ENCODE results near the gene ZNF593OS. TPM values are rescaled to one million over a fixed set of nuclear protein-coding genes. Genes with fewer than 3 reads are reported as not detected.

The ZNF593OS gene
- total and polyA plus RNA-seq, 2 donors (not counting 3 experiments of a cell fraction or from before 2014, with no cell fraction given): not detected

DNA sequence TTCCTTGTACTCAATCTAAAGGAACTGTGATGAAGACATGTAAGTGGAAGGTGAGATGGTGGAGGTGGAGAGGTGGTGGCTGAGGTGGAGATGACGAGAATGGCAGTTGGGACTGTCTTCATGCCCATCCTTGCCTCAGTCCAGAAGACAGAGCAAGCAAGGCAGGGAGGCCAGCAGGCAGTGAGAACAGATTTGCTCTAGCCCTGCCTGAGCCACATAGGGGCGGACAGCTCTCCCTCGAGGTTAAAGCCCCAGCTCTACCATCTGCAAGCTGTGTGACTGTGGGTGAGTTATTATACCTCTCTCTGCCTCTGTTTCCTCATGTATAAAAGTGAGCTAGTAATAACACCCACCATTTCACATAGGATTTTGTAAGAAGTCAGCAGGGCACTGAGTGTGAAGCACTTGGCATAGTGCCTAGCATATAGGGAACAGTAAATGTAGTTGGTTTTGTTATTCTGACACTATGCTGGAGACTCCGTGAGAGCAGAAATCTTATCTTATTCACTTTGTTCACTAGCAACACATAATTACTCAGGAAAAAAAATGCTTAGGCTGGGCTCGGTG is 17.6 kb downstream of the ZNF593OS start:
- POLR2A ChIA-PET: no interaction called here
- TF ChIP-seq POLR2AphosphoS5 (IDR thresholded peaks at IDR 0.05; ENCODE audit: insufficient read depth, low read depth, low read length): no peak
- TF ChIP-seq FOS (IDR thresholded peaks at IDR 0.05; ENCODE audit: borderline replicate concordance, insufficient read depth, low read length): no peak
- TF ChIP-seq JUN (IDR thresholded peaks at IDR 0.05; ENCODE audit: borderline replicate concordance, insufficient read depth, insufficient read length, low read depth): no peak
- TF ChIP-seq CTCF (IDR thresholded peaks at IDR 0.05; ENCODE audit: extremely low read depth in 1 of 2, insufficient read depth in 1 of 2, low read depth in 1 of 2, low read length in 2 of 2): no peak
- TF ChIP-seq, protein P1, sequence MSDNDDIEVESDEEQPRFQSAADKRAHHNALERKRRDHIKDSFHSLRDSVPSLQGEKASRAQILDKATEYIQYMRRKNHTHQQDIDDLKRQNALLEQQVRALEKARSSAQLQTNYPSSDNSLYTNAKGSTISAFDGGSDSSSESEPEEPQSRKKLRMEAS (IDR thresholded peaks at IDR 0.05; ENCODE audit: insufficient read depth, insufficient read length): no peak
- no peak for TF ChIP-seq EZH2 (IDR thresholded peaks at IDR 0.05; ENCODE audit: borderline replicate concordance, low read depth, low read length, severe bottlenecking)
- DNase-seq (ENCODE audit: low read depth, low spot score) (no peak), FAIRE-seq (no peak)
- Histone ChIP-seq H3K4me1 (ENCODE audit: control insufficient read depth, extremely low read depth, insufficient read depth, low read length) (peaks cover 32% of the 10 kb centered on the region), H3K9me1 (replicated peaks; ENCODE audit: control insufficient read depth, extremely low read depth, insufficient read depth, low read length) (no peaks in the 10 kb centered on the region), H3K9me3 (replicated peaks; ENCODE audit: control insufficient read depth, insufficient read depth, low read length) (no peaks in the 10 kb centered on the region), H4K20me1 (replicated peaks; ENCODE audit: control insufficient read depth, extremely low read depth, insufficient read depth, low read length) (no peaks in the 10 kb centered on the region), H3K36me3 (ENCODE audit: control insufficient read depth in 2 of 2, extremely low read depth in 1 of 2, insufficient read depth in 2 of 2, low read length in 2 of 2) (no peaks in the 10 kb centered on the region), H3K27ac (ENCODE audit: insufficient read depth, low read depth, low read length) (no peak overlapping the region), H3K27me3 (ENCODE audit: control insufficient read depth in 2 of 2, insufficient read depth in 2 of 2, low read length in 2 of 2) (no peaks in the 10 kb centered on the region), H3K79me2 (ENCODE audit: control insufficient read depth, insufficient read depth, low read length) (no peaks in the 10 kb centered on the region), H2AFZ (ENCODE audit: low read depth, low read length) (no peak overlapping the region), H3K4me3 (replicated peaks in 1 of 3; ENCODE audit: insufficient read depth in 1 of 3, low read depth in 1 of 3, low read length in 3 of 3) (no peak overlapping the region), H3K9ac (replicated peaks; ENCODE audit: extremely low read depth, insufficient read depth, low read length) (no peak overlapping the region), H3K4me2 (ENCODE audit: insufficient read depth, low read length) (no peak overlapping the region)
- BruUV-seq (replicated peaks): no TSS peak
- dilution Hi-C loops (cut with MboI; ENCODE audit: extremely low pct_ligation_motif_present, low sequenced_read_pairs): no loop called here
- intact Hi-C loops (cut with micrococcal nuclease): loop anchor here (10.0 kb wide), 1 partner anchor 249 kb away; the partner anchor contains the start of gene STMN1
- CTCF ChIA-PET: interaction anchor here (5.6 kb wide), 2 partner anchors 10 to 16 kb away, joined by 36 to 69 read pairs; partner anchors contain the start of genes C1orf232 and ZNF593

All from endothelial cell of umbilical vein (primary cell).